HepG2 (cell line): ENCODE data around the gene ZBED3. TPM values are rescaled to one million over a fixed set of nuclear protein-coding genes. Genes with fewer than 3 reads are reported as not detected.

ENCODE experiments used
- ATAC-seq: fragments of 200-7000 bp; cut with Tn5 transposase; 3 replicates; pipeline ENCODE4 v1.9.1; 2020; ENCODE audit warnings: mild to moderate bottlenecking, moderate library complexity
- Bru-seq: library from RNA; stranded (reverse); fragments of 400-500 nt; gene quantifications from one replicate; lab custom pipeline; 2021; lab: Mats Ljungman, UMichigan
- BruChase-seq, 2 experiments: library from RNA; stranded (reverse); fragments of 400-500 nt; gene quantifications; one replicate each; lab custom pipeline; 2021; lab: Mats Ljungman, UMichigan
- BruUV-seq: library from RNA; stranded (reverse); fragments of 400-500 nt; replicated peaks from 2 replicates; lab custom pipeline; 2021; lab: Mats Ljungman, UMichigan
- CTCF ChIA-PET: fragments of 300-600 bp; formaldehyde crosslinking; extraction: SDS; loops from one replicate; lab custom pipeline; 2021; ENCODE audit warnings: low total read pairs, inconsistent platforms, low intra/inter-chr PET ratio; lab: Yijun Ruan, JAX
- POLR2A ChIA-PET: fragments of 350-600 bp; sonication (Branson Sonifier 250); formaldehyde crosslinking; loops from one replicate; lab custom pipeline; 2020; ENCODE audit warnings: antibody characterized with exemption, inconsistent platforms; lab: Yijun Ruan, JAX
- DNase-seq: peaks from one replicate; pipeline ENCODE4 v3.0.0-alpha.2; 2015; ENCODE audit warnings: low spot score
- FAIRE-seq: peaks from 3 replicates; lab custom pipeline; 2011; peaks lifted over from hg19 to GRCh38; lab: Jason Lieb, UNC
- H2AFZ ChIP-seq: one replicate; pipeline ENCODE4 v1.6.1; 2011; ENCODE audit warnings: low read length, inconsistent platforms
- H3K27ac ChIP-seq: fragments of 300-600 bp; 3 replicates; pipeline ENCODE4 v1.8.0; 2011; ENCODE audit warnings: mixed run types, mild to moderate bottlenecking, mixed read lengths, low read length, inconsistent platforms; ENCODE audit not compliant: insufficient read depth; ENCODE audit errors: extremely low read length
- H3K27me3 ChIP-seq, 2 experiments: fragments of 200-600 bp in 1 of 2; 2 replicates in 1 of 2; 3 replicates in 1 of 2; pipeline versions ENCODE4 v1.6.0 to v1.8.0; 2011; ENCODE audit warnings: low read length in 2 of 2, mild to moderate bottlenecking in 2 of 2, moderate library complexity in 2 of 2, inconsistent platforms in 1 of 2; ENCODE audit not compliant: insufficient read depth in 2 of 2, control insufficient read depth in 1 of 2
- H3K36me3 ChIP-seq, 2 experiments: fragments of 200-600 bp in 1 of 2; replicated peaks in 1 of 2; 2 replicates in 1 of 2; 3 replicates in 1 of 2; pipeline versions ENCODE4 v1.5.1 to v1.8.0; 2011; ENCODE audit warnings: low read length in 2 of 2, inconsistent platforms in 1 of 2; ENCODE audit not compliant: insufficient read depth in 2 of 2, control insufficient read depth in 1 of 2
- H3K4me1 ChIP-seq: 2 replicates; pipeline ENCODE4 v1.5.1; 2012; ENCODE audit warnings: low read length, inconsistent platforms; ENCODE audit not compliant: insufficient read depth
- H3K4me2 ChIP-seq: 2 replicates; pipeline ENCODE4 v1.6.0; 2011; ENCODE audit warnings: low read depth, low read length, inconsistent platforms
- H3K4me3 ChIP-seq, 3 experiments: fragments of 200-600 bp in 1 of 3; sonication (generic), shearing (Covaris generic) in 1 of 3; replicated peaks in 1 of 3; 2 replicates each; pipeline ENCODE4 v1.5.1; 2011 to 2016; ENCODE audit warnings: low read length in 3 of 3, inconsistent platforms in 2 of 3, low read depth in 2 of 3, mild to moderate bottlenecking in 2 of 3, control low read depth in 1 of 3, mixed read lengths in 1 of 3; ENCODE audit not compliant: insufficient read depth in 1 of 3
- H3K79me2 ChIP-seq: one replicate; pipeline ENCODE4 v1.6.1; 2011; ENCODE audit warnings: low read length, inconsistent platforms; ENCODE audit not compliant: insufficient read depth
- H3K9ac ChIP-seq: 2 replicates; pipeline ENCODE4 v1.6.0; 2011; ENCODE audit warnings: mild to moderate bottlenecking, low read depth, low read length, inconsistent platforms; ENCODE audit not compliant: insufficient read depth
- H3K9me3 ChIP-seq: 2 replicates; pipeline ENCODE4 v1.5.1; 2012; ENCODE audit warnings: mild to moderate bottlenecking, low read length
- H4K20me1 ChIP-seq: 2 replicates; pipeline ENCODE4 v1.6.0; 2011; ENCODE audit warnings: inconsistent platforms, mild to moderate bottlenecking, low read length, moderate library complexity; ENCODE audit not compliant: insufficient read depth
- ATAD3A ChIP-seq: sonication (generic); formaldehyde crosslinking; IDR thresholded peaks from 2 replicates; pipeline ENCODE4 v1.4.0; 2020; ENCODE audit warnings: missing genetic modification reagents
- HNF4G ChIP-seq, 2 experiments: sonication (generic) in 1 of 2; formaldehyde crosslinking in 1 of 2; IDR thresholded peaks; 2 replicates each; pipeline versions ENCODE4 v1.4.0 to v1.6.1; 2011 to 2020; ENCODE audit warnings: borderline replicate concordance in 2 of 2, low read depth in 2 of 2, mild to moderate bottlenecking in 2 of 2, low read length in 1 of 2, missing genetic modification reagents in 1 of 2, moderate library complexity in 1 of 2
- IKZF1 ChIP-seq: fragments of 450-650 bp; IDR thresholded peaks from 2 replicates; pipeline ENCODE4 v1.7.1; 2016
- MAZ ChIP-seq, 2 experiments: sonication (generic) in 1 of 2; formaldehyde crosslinking in 1 of 2; IDR thresholded peaks; 2 replicates each; pipeline versions ENCODE4 v1.5.0 to v1.6.1; 2012 to 2020; ENCODE audit warnings: low read depth in 2 of 2, mild to moderate bottlenecking in 2 of 2, borderline replicate concordance in 1 of 2, improper control_type of control experiment in 1 of 2, low read length in 1 of 2, missing genetic modification reagents in 1 of 2, moderate library complexity in 1 of 2
- MIXL1 ChIP-seq: IDR thresholded peaks from 2 replicates; pipeline ENCODE4 v1.6.1; 2016
- NFKB2 ChIP-seq: sonication (generic); formaldehyde crosslinking; IDR thresholded peaks from 2 replicates; pipeline ENCODE4 v1.4.0; 2020; ENCODE audit warnings: missing genetic modification reagents, borderline replicate concordance
- RELA ChIP-seq: sonication (generic); formaldehyde crosslinking; IDR thresholded peaks from 2 replicates; pipeline ENCODE4 v1.4.0; 2020; ENCODE audit warnings: missing genetic modification reagents
- SOX5 ChIP-seq: IDR thresholded peaks from 2 replicates; pipeline ENCODE4 v1.6.1; 2016; ENCODE audit warnings: borderline replicate concordance
- TEAD3 ChIP-seq: optimal IDR thresholded peaks from 2 replicates; pipeline ENCODE3; 2016; ENCODE audit warnings: borderline replicate concordance
- ZBTB20 ChIP-seq: sonication (generic); formaldehyde crosslinking; IDR thresholded peaks from 2 replicates; pipeline ENCODE4 v1.8.1; 2023; ENCODE audit warnings: missing genetic modification reagents, low read depth, mild to moderate bottlenecking, borderline replicate concordance
- ZBTB38 ChIP-seq: sonication (generic); formaldehyde crosslinking; IDR thresholded peaks from 2 replicates; pipeline ENCODE4 v1.5.1; 2020; ENCODE audit warnings: mild to moderate bottlenecking, missing genetic modification reagents
- ZFX ChIP-seq: sonication (generic); formaldehyde crosslinking; IDR thresholded peaks from 2 replicates; pipeline ENCODE4 v1.4.0; 2020; ENCODE audit warnings: mild to moderate bottlenecking, low read depth, missing genetic modification reagents, moderate library complexity
- ZNF713 ChIP-seq: sonication (generic); formaldehyde crosslinking; IDR thresholded peaks from 2 replicates; pipeline ENCODE4 v1.4.0; 2020; ENCODE audit warnings: mild to moderate bottlenecking, missing genetic modification reagents
- WGBS: methylation state at CpG from one replicate; pipeline ENCODE4 v1.1.6; 2017; ENCODE audit warnings: low lambda C conversion rate; 5-methylcytosine and 5-hydroxymethylcytosine counted together
- in situ Hi-C: cut with HindIII; loops from 2 replicates; pipeline ENCODE4 v1.10.0; 2017; ENCODE audit warnings: low pct_unique_long_range_greater_than_20kb; ENCODE audit not compliant: extremely low pct_ligation_motif_present
- intact Hi-C: fragments of 100-400 bp; cut with micrococcal nuclease; formaldehyde crosslinking; loops from one replicate; pipeline ENCODE4 v1.10.0; 2022; ENCODE audit not compliant: unreplicated experiment
- long read RNA-seq, 2 experiments: library from RNA in 1 of 2; library from polyadenylated mRNA in 1 of 2; stranded (forward) in 1 of 2; unstranded in 1 of 2; transcript quantifications; one replicate each; pipeline ENCODE4 v2.0.0, GENCODE V29; 2019 to 2022
- polyA minus RNA-seq, 3 experiments: library from RNA; depleted of rRNA, polyadenylated mRNA; stranded (reverse); fragments of >200 nt; gene quantifications; 2 replicates each; pipeline ENCODE4 v1.2.3, GENCODE V29; 2011; ENCODE audit warnings: low replicate concordance in 1 of 3
- polyA plus RNA-seq, 8 experiments: library from polyadenylated mRNA; depleted of rRNA in 3 of 8; stranded (reverse) in 7 of 8; unstranded in 1 of 8; fragments of >200 nt; fragmentation: Illumina TruSeq in 4 of 8; extraction: Trizol in 4 of 8; gene quantifications; 2 replicates each; pipeline versions ENCODE4 v1.2.1 to v1.2.3, GENCODE V29; 2011 to 2016; ENCODE audit warnings: low read depth in 4 of 8, missing spikeins in 1 of 8, mixed read lengths in 1 of 8; ENCODE audit not compliant: insufficient read depth in 1 of 8
- total RNA-seq, 5 experiments: library from RNA; depleted of rRNA; stranded (reverse); fragments of >200 nt; fragmentation: Illumina TruSeq; extraction: Trizol; gene quantifications; 2 replicates each; pipeline ENCODE4 v1.2.3, GENCODE V29; 2016; ENCODE audit warnings: low read depth in 1 of 5
- TF ChIP-seq, protein P1 (sequence below): sonication (generic); formaldehyde crosslinking; IDR thresholded peaks from 2 replicates; pipeline ENCODE4 v1.5.1; 2020; ENCODE audit warnings: missing genetic modification reagents, mild to moderate bottlenecking, borderline replicate concordance
- TF ChIP-seq, protein P2 (sequence below): sonication (generic); formaldehyde crosslinking; IDR thresholded peaks from 2 replicates; pipeline ENCODE4 v1.8.1; 2023; ENCODE audit warnings: missing genetic modification reagents, mild to moderate bottlenecking, borderline replicate concordance

Gene ZBED3, protein sequence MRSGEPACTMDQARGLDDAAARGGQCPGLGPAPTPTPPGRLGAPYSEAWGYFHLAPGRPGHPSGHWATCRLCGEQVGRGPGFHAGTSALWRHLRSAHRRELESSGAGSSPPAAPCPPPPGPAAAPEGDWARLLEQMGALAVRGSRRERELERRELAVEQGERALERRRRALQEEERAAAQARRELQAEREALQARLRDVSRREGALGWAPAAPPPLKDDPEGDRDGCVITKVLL
- total RNA-seq (2016; rRNA removed; fragmentation: Illumina TruSeq; extraction: Trizol) (2.3 and 3.1 TPM in 2 replicates), polyA plus RNA-seq (2011; rRNA removed) (7.6 and 8.1 TPM in 2 replicates), polyA minus RNA-seq (2011; rRNA and poly(A)+ RNA removed; ENCODE audit: low replicate concordance) (8.2 and 20.9 TPM in 2 replicates), Bru-seq, nascent RNA (percentile 81 among the genes with signal in this experiment), BruChase-seq, experiment 1, labeled RNA remaining after a 6-hour chase (percentile 89 among the genes with signal in this experiment), BruChase-seq, experiment 2, labeled RNA remaining after a 2-hour chase (percentile 83 among the genes with signal in this experiment)
- total RNA-seq (2016; cell fraction: cytosol; rRNA removed; fragmentation: Illumina TruSeq; extraction: Trizol; ENCODE audit: low read depth) = 0.20 and 0.53 TPM in 2 replicates
- 2.0 and 2.4 TPM in 2 replicates for total RNA-seq (2016; cell fraction: insoluble cytoplasmic fraction; rRNA removed; fragmentation: Illumina TruSeq; extraction: Trizol)
- 1.4 and 1.5 TPM in 2 replicates for total RNA-seq (2016; cell fraction: membrane; rRNA removed; fragmentation: Illumina TruSeq; extraction: Trizol)
- 5.1 and 6.3 TPM in 2 replicates for total RNA-seq (2016; cell fraction: nucleus; rRNA removed; fragmentation: Illumina TruSeq; extraction: Trizol)
- polyA plus RNA-seq (2011; cell fraction: cytosol; rRNA removed) = 4.7 and 6.2 TPM in 2 replicates
- 4.6 and 6.0 TPM in 2 replicates for polyA plus RNA-seq (2011; cell fraction: nucleus; rRNA removed)
- 3.8 and 5.2 TPM in 2 replicates for polyA plus RNA-seq (2012)
- 1.1 and 1.8 TPM in 2 replicates for polyA plus RNA-seq (2016; cell fraction: cytosol; fragmentation: Illumina TruSeq; extraction: Trizol; ENCODE audit: low read depth)
- polyA plus RNA-seq (2016; cell fraction: insoluble cytoplasmic fraction; fragmentation: Illumina TruSeq; extraction: Trizol; ENCODE audit: low read depth) = 11.7 and 16.1 TPM in 2 replicates
- polyA plus RNA-seq (2016; cell fraction: membrane; fragmentation: Illumina TruSeq; extraction: Trizol; ENCODE audit: low read depth) = 4.1 and 4.6 TPM in 2 replicates
- 16.2 and 16.8 TPM in 2 replicates for polyA plus RNA-seq (2016; cell fraction: nucleus; fragmentation: Illumina TruSeq; extraction: Trizol; ENCODE audit: insufficient read depth, low read depth)
- 2.1 and 2.5 TPM in 2 replicates for polyA minus RNA-seq (2011; cell fraction: cytosol; rRNA and poly(A)+ RNA removed)
- 6.3 and 6.8 TPM in 2 replicates for polyA minus RNA-seq (2011; cell fraction: nucleus; rRNA and poly(A)+ RNA removed)
- long read RNA-seq, experiment 1, full-length matches to known transcripts = 2 of 4 reads
- long read RNA-seq, experiment 1, partial matches to known transcripts = 0 of 4 reads
- long read RNA-seq, experiment 1, other reads (novel, unspliced or antisense) = 2 of 4 reads
- long read RNA-seq, experiment 2, full-length matches to known transcripts = 1 of 40 reads
- long read RNA-seq, experiment 2, partial matches to known transcripts = 1 of 40 reads
- long read RNA-seq, experiment 2, other reads (novel, unspliced or antisense) = 38 of 40 reads

DNA sequence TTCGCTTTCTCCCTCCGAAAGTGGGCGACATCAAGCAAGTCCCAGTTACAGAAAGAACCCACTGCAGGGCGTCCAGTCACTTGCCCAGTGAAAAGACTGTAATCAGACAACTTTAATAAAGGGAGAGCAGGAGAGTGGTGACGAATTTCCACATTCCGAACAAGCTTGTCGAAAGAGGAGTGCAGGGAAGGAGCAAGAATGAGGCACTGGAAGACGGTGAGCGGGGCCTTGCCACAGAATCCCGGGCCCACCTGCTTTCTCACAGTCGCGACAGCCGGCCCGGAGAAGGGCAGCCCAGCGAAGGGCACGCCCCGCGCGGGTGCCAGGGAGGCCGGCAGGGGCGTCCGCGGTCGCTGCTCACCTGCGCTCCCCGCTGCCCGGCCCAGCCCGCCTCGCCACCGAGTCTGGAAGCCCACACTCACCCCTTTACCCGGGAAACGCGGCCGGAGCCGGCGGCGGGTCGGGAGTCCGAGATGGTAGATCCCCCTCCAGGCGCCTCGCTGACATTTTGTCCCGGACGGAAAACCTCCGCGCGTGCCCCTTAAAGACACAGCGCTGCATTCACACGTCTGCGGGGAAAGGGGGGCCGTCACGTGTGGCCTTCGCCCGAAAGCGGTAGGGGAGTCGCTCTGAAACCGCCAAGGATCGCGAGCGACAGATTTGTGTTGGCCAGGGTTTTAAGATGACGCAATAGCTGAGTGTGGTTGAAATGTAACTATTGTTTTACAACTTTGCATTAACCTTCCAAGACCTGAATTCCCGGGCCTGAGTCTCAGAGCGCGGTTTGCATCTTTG lies at the start of gene ZBED3:
Gene ZBED3, minus strand, starts transcription at position 597 of the 795 bp plus-strand sequence. CDS start 9,407 bp downstream, outside the sequence.
- Histone ChIP-seq H3K4me1 (peaks cover 29% of the 10 kb centered on the region), H3K4me3 (peak within 1 kb of the TSS; percentile 76 to 86 (median 82)), H3K9ac (peak within 1 kb of the TSS; percentile 86), H4K20me1 (no peaks in the 10 kb centered on the region), H3K9me3 (no peaks in the 10 kb centered on the region), H3K36me3 (peaks cover 3 to 4% of the 10 kb centered on the region in 2 experiments; a peak in 3 of 5 replicates), H3K27me3 (no peaks in the 10 kb centered on the region; a peak in 1 of 5 replicates), H3K4me2 (peak within 1 kb of the TSS; percentile 89), H3K79me2 (peaks cover 15% of the 10 kb centered on the region), H3K27ac (peak within 1 kb of the TSS; percentile 91), H2AFZ (peak within 1 kb of the TSS; percentile 91)
- FAIRE-seq = peak; percentile 62
- DNase-seq = peak; percentile 87
- ChIA-PET POLR2A (interaction anchor here (0.6 to 2.8 kb wide), 5 partner anchors 9 to 57 kb away, joined by 3 to 19 read pairs (median 5); partner anchors contain the start of gene AGGF1), CTCF (no interaction called here)
- ATAC-seq = peak; percentile 89
- intact Hi-C loops (no loop called here), in situ Hi-C loops (no loop called here)
- 2% methylated on average over 26 of the region's 63 CpGs for WGBS
- BruUV-seq = TSS peak; percentile 85
- TF ChIP-seq MAZ (IDR thresholded peaks at IDR 0.05; ENCODE audit: borderline replicate concordance, low read depth, low read length) (no peak), MAZ (CRISPR knock-in tag; IDR thresholded peaks at IDR 0.05; ENCODE audit: low read depth) (peak; percentile 74), IKZF1 (no peak), ZBTB38 (CRISPR knock-in tag) (peak; percentile 13; the same call in 1 of the 2 replicates), ZNF713 (no peak), ZBTB20 (CRISPR knock-in tag) (no peak), SOX5 (CRISPR knock-in tag) (peak; percentile 47; the same call in 1 of the 2 replicates), NFKB2 (CRISPR knock-in tag) (peak; percentile 44; the same call in 1 of the 2 replicates), MIXL1 (CRISPR knock-in tag) (no peak; the same call in 1 of the 2 replicates), HNF4G (IDR thresholded peaks at IDR 0.05; ENCODE audit: borderline replicate concordance, low read depth, low read length) (no peak), HNF4G (CRISPR knock-in tag; IDR thresholded peaks at IDR 0.05; ENCODE audit: borderline replicate concordance, low read depth) (no peak), RELA (CRISPR knock-in tag) (no peak), ZFX (CRISPR knock-in tag) (peak; percentile 77), TEAD3 (no peak), ATAD3A (CRISPR knock-in tag) (no peak)
- TF ChIP-seq, protein P1, sequence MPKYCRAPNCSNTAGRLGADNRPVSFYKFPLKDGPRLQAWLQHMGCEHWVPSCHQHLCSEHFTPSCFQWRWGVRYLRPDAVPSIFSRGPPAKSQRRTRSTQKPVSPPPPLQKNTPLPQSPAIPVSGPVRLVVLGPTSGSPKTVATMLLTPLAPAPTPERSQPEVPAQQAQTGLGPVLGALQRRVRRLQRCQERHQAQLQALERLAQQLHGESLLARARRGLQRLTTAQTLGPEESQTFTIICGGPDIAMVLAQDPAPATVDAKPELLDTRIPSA (CRISPR knock-in tag) = no peak
- TF ChIP-seq, protein P2, sequence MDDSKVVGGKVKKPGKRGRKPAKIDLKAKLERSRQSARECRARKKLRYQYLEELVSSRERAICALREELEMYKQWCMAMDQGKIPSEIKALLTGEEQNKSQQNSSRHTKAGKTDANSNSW (CRISPR knock-in tag) = 0 out of 2 replicates have a peak, but pooled peaks have one; percentile 24
